Gastrocnemius medialis (tissue), 4 donors: ENCODE data around the gene CLPSL1.

Source experiments
- POLR2A ChIP-seq, 2 donors: fragments of 450-650 bp; IDR thresholded peaks; one replicate each; pipeline ENCODE4 v1.6.1; 2017; ENCODE audit warnings: antibody characterized with exemption in 2 of 2, mild to moderate bottlenecking in 2 of 2, moderate library complexity in 2 of 2
- TF ChIP-seq, protein P1 (sequence below), 5 experiments: fragments of 450-650 bp in 3 of 5; fragments of 200-600 bp in 2 of 5; sonication (generic) in 2 of 5; IDR thresholded peaks in 4 of 5; conservative IDR thresholded peaks in 1 of 5; 1 replicate in 4 of 5; 2 replicates in 1 of 5; pipeline ENCODE4 v1.5.1; 2016 to 2019; ENCODE audit warnings: antibody characterized with exemption in 5 of 5, mild to moderate bottlenecking in 3 of 5, moderate library complexity in 3 of 5

DNA sequence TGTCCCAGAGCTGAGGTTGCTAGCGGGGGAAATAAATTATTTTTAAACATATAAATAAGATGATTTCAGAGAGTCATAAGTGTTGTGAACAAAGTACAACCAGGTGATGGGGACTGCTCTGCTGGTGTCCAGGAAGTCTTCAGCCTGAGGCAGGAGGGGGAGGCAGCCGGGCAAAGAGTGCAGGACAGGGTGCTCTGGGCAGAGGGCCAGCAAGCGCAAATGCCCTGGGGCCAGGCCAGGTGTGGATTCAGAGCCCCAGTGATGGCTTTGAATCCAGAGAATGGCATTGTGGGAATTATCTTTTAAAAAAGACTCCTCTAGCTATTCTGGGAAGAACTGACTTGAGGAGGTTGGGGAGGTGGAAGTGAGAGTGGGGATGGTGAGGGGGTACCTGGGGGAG is 1.6 kb downstream of the CLPSL1 start:
- TF ChIP-seq, protein P1, sequence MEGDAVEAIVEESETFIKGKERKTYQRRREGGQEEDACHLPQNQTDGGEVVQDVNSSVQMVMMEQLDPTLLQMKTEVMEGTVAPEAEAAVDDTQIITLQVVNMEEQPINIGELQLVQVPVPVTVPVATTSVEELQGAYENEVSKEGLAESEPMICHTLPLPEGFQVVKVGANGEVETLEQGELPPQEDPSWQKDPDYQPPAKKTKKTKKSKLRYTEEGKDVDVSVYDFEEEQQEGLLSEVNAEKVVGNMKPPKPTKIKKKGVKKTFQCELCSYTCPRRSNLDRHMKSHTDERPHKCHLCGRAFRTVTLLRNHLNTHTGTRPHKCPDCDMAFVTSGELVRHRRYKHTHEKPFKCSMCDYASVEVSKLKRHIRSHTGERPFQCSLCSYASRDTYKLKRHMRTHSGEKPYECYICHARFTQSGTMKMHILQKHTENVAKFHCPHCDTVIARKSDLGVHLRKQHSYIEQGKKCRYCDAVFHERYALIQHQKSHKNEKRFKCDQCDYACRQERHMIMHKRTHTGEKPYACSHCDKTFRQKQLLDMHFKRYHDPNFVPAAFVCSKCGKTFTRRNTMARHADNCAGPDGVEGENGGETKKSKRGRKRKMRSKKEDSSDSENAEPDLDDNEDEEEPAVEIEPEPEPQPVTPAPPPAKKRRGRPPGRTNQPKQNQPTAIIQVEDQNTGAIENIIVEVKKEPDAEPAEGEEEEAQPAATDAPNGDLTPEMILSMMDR (IDR thresholded peaks at IDR 0.05 in 4 of 5, conservative IDR thresholded peaks at IDR 0.05 in 1 of 5): no peak
- no peak for TF ChIP-seq POLR2A (IDR thresholded peaks at IDR 0.05)
